ENCODE results near the gene POTEE. TPM values are rescaled to one million over a fixed set of nuclear protein-coding genes. Genes with fewer than 3 reads are reported as not detected.
A peak's percentile ranks its signal among the peaks of the same experiment; 100 is the strongest.
"Not testable (repeated sequence)": the region's sequence is repeated elsewhere in the genome, so short reads cannot be mapped to it uniquely, and the experiment has no call there.

POTEE gene

DNA sequence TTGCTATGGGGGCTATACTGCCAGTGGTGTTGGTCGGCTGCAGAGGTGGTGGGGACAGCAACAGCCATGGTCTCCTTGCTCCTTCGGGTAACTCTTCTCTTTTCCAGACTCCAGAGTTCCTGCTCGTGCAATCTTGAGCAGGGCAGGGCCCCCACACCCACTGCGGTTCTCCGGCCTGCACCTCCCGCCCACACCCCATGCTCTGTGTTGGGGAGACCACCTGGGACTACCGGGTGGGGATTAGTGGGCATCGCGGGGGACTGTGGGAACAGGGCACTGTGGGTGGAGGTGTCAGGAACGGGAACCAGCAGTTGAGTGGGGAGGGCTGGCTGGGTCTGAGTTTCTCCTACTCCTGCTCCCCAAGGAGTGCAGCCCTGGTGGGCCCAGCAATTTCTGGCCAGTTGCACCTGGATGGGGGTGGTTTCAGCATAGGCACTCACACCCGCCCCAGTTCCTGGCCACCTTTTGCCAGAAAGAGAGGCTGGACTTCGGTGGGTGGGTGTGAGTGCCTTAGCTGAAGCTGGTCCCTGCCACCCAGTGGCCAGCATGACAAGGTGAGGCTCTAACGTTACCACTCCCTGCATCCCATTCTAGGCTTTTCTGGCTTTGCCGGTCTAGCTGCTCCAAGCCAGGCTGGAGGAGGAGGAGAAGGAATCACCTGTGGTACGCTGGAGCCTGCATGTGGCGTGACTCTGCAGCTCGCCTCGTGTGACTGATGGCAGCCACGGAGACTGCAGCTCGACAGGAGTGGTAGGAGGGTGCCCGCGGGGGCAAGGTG is 1.3 kb downstream of the POTEE start:
- not testable (repeated sequence) for DNase-seq; H3K36me3 ChIP-seq (ENCODE audit: control insufficient read depth, insufficient read depth, low read length); H3K18ac ChIP-seq (ENCODE audit: low read length); H3K23ac ChIP-seq (ENCODE audit: low read length); H3K79me1 ChIP-seq (ENCODE audit: low read length); H3K4me1 ChIP-seq (ENCODE audit: control insufficient read depth, low read depth, low read length); H2AK5ac ChIP-seq (ENCODE audit: low read length); H3K56ac ChIP-seq (ENCODE audit: low read length); H3K9ac ChIP-seq (ENCODE audit: low read length); H3K79me2 ChIP-seq (ENCODE audit: control insufficient read depth, insufficient read depth, low read length); H3K4me2 ChIP-seq (ENCODE audit: low read length); H3K27ac ChIP-seq (ENCODE audit: low read depth, low read length); H3K27me3 ChIP-seq (ENCODE audit: insufficient read depth, low read length, poor library complexity); H2BK5ac ChIP-seq (ENCODE audit: low read length); H4K8ac ChIP-seq (ENCODE audit: low read depth, low read length); H3K4ac ChIP-seq (ENCODE audit: low read depth, low read length); H2BK120ac ChIP-seq (ENCODE audit: low read depth, low read length); H4K5ac ChIP-seq (ENCODE audit: low read length); H3K4me3 ChIP-seq (ENCODE audit: low read length); H2BK15ac ChIP-seq (replicated peaks; ENCODE audit: low read depth)
- WGBS (ENCODE audit: extremely low coverage, insufficient coverage, low lambda C conversion rate), result no CpG with 5 or more reads among the region's 22 CpGs

DNA sequence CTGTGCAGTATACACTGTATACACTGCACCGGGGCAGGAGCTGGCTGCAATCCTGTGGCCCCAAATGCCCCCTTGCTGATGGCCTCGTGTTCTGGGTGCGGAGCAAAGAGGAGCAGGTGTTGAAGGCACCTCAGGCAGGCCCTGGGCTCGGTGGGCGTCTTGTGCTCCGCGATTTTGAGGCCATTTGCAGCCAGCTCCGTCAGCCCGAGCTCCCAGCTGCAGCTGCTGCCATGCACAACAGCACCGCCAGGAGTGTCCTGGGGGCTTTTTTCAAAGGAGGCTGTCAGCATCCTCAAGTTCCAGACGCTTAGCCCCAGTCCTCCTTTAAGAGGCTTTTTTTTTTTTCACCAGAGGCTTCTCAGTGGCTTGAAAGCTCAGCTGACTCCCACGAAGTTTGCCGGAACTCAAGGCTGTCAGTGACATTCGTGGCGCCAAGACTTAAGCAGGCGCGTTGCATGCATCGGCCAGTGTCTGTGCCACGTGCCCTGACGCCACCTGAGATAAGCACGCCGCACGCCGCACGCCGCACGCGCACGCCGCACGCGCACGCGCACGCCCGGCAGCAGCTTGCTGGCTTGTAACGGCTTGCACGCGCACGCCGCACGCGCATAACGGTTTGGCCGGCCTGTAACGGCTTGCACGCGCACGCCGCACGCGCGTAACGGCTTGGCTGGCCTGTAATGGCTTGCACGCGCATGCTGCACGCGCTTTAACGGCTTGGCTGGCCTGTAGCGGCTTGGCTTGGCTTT is 8.1 kb downstream of the POTEE start:
- H3K36me3 ChIP-seq (ENCODE audit: control insufficient read depth, insufficient read depth, low read length); H3K27ac ChIP-seq (ENCODE audit: low read depth, low read length); H3K79me2 ChIP-seq (ENCODE audit: control insufficient read depth, insufficient read depth, low read length); H3K27me3 ChIP-seq (ENCODE audit: insufficient read depth, low read length, poor library complexity); H2BK15ac ChIP-seq (replicated peaks; ENCODE audit: low read depth); H2BK5ac ChIP-seq (ENCODE audit: low read length); H3K56ac ChIP-seq (ENCODE audit: low read length); H3K9ac ChIP-seq (ENCODE audit: low read length); H2BK120ac ChIP-seq (ENCODE audit: low read depth, low read length); H4K5ac ChIP-seq (ENCODE audit: low read length); H3K79me1 ChIP-seq (ENCODE audit: low read length); H2AK5ac ChIP-seq (ENCODE audit: low read length); H4K8ac ChIP-seq (ENCODE audit: low read depth, low read length); H3K4me2 ChIP-seq (ENCODE audit: low read length); DNase-seq; H3K18ac ChIP-seq (ENCODE audit: low read length); H3K4me1 ChIP-seq (ENCODE audit: control insufficient read depth, low read depth, low read length); H3K4me3 ChIP-seq (ENCODE audit: low read length); H3K23ac ChIP-seq (ENCODE audit: low read length); H3K4ac ChIP-seq (ENCODE audit: low read depth, low read length): not testable (repeated sequence)
- no CpG with 5 or more reads among the region's 60 CpGs for WGBS (ENCODE audit: extremely low coverage, insufficient coverage, low lambda C conversion rate)

- not testable (repeated sequence) for H3K27ac ChIP-seq (ENCODE audit: low read depth, low read length); H2BK120ac ChIP-seq (ENCODE audit: low read depth, low read length); H3K79me2 ChIP-seq (ENCODE audit: control insufficient read depth, insufficient read depth, low read length)
Observed at GRCh38 chr2:131235543-131236449, 26.5 kb downstream of the POTEE start.

More at GRCh38 chr2:131235543-131236449, 26.5 kb downstream of the POTEE start:
- H3K4me2 ChIP-seq (ENCODE audit: low read length); H3K18ac ChIP-seq (ENCODE audit: low read length); H3K9ac ChIP-seq (ENCODE audit: low read length); H2BK5ac ChIP-seq (ENCODE audit: low read length); H4K5ac ChIP-seq (ENCODE audit: low read length); H3K23ac ChIP-seq (ENCODE audit: low read length); H3K27me3 ChIP-seq (ENCODE audit: insufficient read depth, low read length, poor library complexity); H3K56ac ChIP-seq (ENCODE audit: low read length); H3K4me3 ChIP-seq (ENCODE audit: low read length); H2AK5ac ChIP-seq (ENCODE audit: low read length); H3K4ac ChIP-seq (ENCODE audit: low read depth, low read length); H3K36me3 ChIP-seq (ENCODE audit: control insufficient read depth, insufficient read depth, low read length); H4K8ac ChIP-seq (ENCODE audit: low read depth, low read length); H2BK15ac ChIP-seq (replicated peaks; ENCODE audit: low read depth); H3K79me1 ChIP-seq (ENCODE audit: low read length); H3K4me1 ChIP-seq (ENCODE audit: control insufficient read depth, low read depth, low read length): not testable (repeated sequence)
- DNase-seq, result peak; percentile 5
- no CpG with 5 or more reads among the region's 10 CpGs for WGBS (ENCODE audit: extremely low coverage, insufficient coverage, low lambda C conversion rate)

Small RNAs within 50 kb of the gene (small RNA-seq; reads per million reads assigned to genes)
- gene AC009477.1 (ENCODE audit: insufficient read depth) (not detected), gene RNU6-127P (ENCODE audit: insufficient read depth) (not detected)
